Astrocyte (in vitro differentiated cells and primary cell): Measurements from ENCODE around the gene COBL. TPM values are rescaled to one million over a fixed set of nuclear protein-coding genes. Genes with fewer than 3 reads are reported as not detected.
A peak's percentile ranks its signal among the peaks of the same experiment; 100 is the strongest.

ENCODE experiments used
- DNase-seq: peaks from one replicate; pipeline ENCODE4 v3.0.0-alpha.2; 2010; ENCODE audit warnings: low read depth
- FAIRE-seq: peaks from 2 replicates; lab custom pipeline; 2011; peaks lifted over from hg19 to GRCh38; lab: Jason Lieb, UNC
- H2AFZ ChIP-seq: 2 replicates; pipeline ENCODE4 v1.6.0; 2012; ENCODE audit warnings: low read depth, low read length, inconsistent platforms
- H3K27ac ChIP-seq: 2 replicates; pipeline ENCODE4 v1.5.1; 2011; ENCODE audit warnings: low read depth, low read length, inconsistent platforms
- H3K27me3 ChIP-seq: 2 replicates; pipeline ENCODE4 v1.6.0; 2011; ENCODE audit warnings: low read length, inconsistent platforms; ENCODE audit not compliant: insufficient read depth
- H3K36me3 ChIP-seq: 2 replicates; pipeline ENCODE4 v1.5.1; 2011; ENCODE audit warnings: low read length, inconsistent platforms; ENCODE audit not compliant: insufficient read depth
- H3K4me1 ChIP-seq: 2 replicates; pipeline ENCODE4 v1.5.1; 2011; ENCODE audit warnings: low read length, inconsistent platforms; ENCODE audit not compliant: insufficient read depth
- H3K4me2 ChIP-seq: 2 replicates; pipeline ENCODE4 v1.6.0; 2012; ENCODE audit warnings: low read length, inconsistent platforms
- H3K4me3 ChIP-seq: 2 replicates; pipeline ENCODE4 v1.5.1; 2011; ENCODE audit warnings: low read depth, mild to moderate bottlenecking, low read length, inconsistent platforms; ENCODE audit not compliant: insufficient read depth
- H3K79me2 ChIP-seq: 2 replicates; pipeline ENCODE4 v1.6.0; 2012; ENCODE audit warnings: mild to moderate bottlenecking, low read length, inconsistent platforms; ENCODE audit not compliant: insufficient read depth
- H3K9ac ChIP-seq: 2 replicates; pipeline ENCODE4 v1.6.0; 2012; ENCODE audit warnings: mild to moderate bottlenecking, low read length, inconsistent platforms
- H3K9me3 ChIP-seq: 2 replicates; pipeline ENCODE4 v1.5.1; 2012; ENCODE audit warnings: low read depth, mild to moderate bottlenecking, low read length, inconsistent platforms; ENCODE audit not compliant: insufficient read depth
- H4K20me1 ChIP-seq: 2 replicates; pipeline ENCODE4 v1.6.0; 2012; ENCODE audit warnings: low read length, inconsistent platforms; ENCODE audit not compliant: insufficient read depth
- H3K27ac Mint-ChIP-seq: one replicate; pipeline ENCODE4 v1.8.0; 2021; ENCODE audit warnings: mild to moderate bottlenecking, mixed read lengths; ENCODE audit not compliant: unreplicated experiment
- H3K27me3 Mint-ChIP-seq: one replicate; pipeline ENCODE4 v1.8.0; 2021; ENCODE audit warnings: low read depth, mixed read lengths; ENCODE audit not compliant: unreplicated experiment
- H3K36me3 Mint-ChIP-seq: one replicate; pipeline ENCODE4 v1.8.0; 2021; ENCODE audit warnings: low read depth, mixed read lengths; ENCODE audit not compliant: unreplicated experiment
- H3K4me1 Mint-ChIP-seq: one replicate; pipeline ENCODE4 v1.8.0; 2021; ENCODE audit warnings: low read depth, mixed read lengths; ENCODE audit not compliant: unreplicated experiment
- H3K4me3 Mint-ChIP-seq: one replicate; pipeline ENCODE4 v1.8.0; 2021; ENCODE audit warnings: mild to moderate bottlenecking, moderate library complexity, mixed read lengths; ENCODE audit not compliant: unreplicated experiment
- H3K9me3 Mint-ChIP-seq: one replicate; pipeline ENCODE4 v1.8.0; 2021; ENCODE audit warnings: mild to moderate bottlenecking, mixed read lengths; ENCODE audit not compliant: unreplicated experiment
- CTCF ChIP-seq: IDR thresholded peaks from 2 replicates; pipeline ENCODE4 v1.5.1; 2011; ENCODE audit warnings: low read depth, mild to moderate bottlenecking, inconsistent platforms, low read length, moderate library complexity; ENCODE audit not compliant: insufficient read depth
- EZH2 ChIP-seq: IDR thresholded peaks from 2 replicates; pipeline ENCODE4 v1.6.1; 2012; ENCODE audit warnings: mild to moderate bottlenecking, low read length, inconsistent platforms; ENCODE audit not compliant: insufficient read depth
- total RNA-seq: library from RNA; stranded (reverse); gene quantifications from 2 replicates; pipeline ENCODE4 v1.2.1, GENCODE V29; 2021

Gene COBL
- total RNA-seq, 1 donor from 2014 or later, result 6.4 TPM

- FAIRE-seq (no peak), DNase-seq (no peak)
- Histone ChIP-seq H3K27me3 (peaks cover 42% of the 10 kb centered on the region), H3K4me2 (no peak overlapping the region), H3K79me2 (no peaks in the 10 kb centered on the region), H4K20me1 (no peaks in the 10 kb centered on the region), H3K36me3 (no peaks in the 10 kb centered on the region), H2AFZ (no peak overlapping the region), H3K9me3 (no peaks in the 10 kb centered on the region), H3K9ac (no peak overlapping the region), H3K27ac (no peak overlapping the region), H3K4me3 (no peak overlapping the region), H3K4me1 (peaks cover 8% of the 10 kb centered on the region)
- peak overlapping the region; percentile 86 for H3K4me3 Mint-ChIP-seq
- no peak for TF ChIP-seq CTCF
- TF ChIP-seq EZH2, result no peak
- H3K27me3 Mint-ChIP-seq, result peaks cover 28% of the 10 kb centered on the region
- no peak overlapping the region for H3K27ac Mint-ChIP-seq
- peaks cover 2% of the 10 kb centered on the region for H3K4me1 Mint-ChIP-seq
- no peaks in the 10 kb centered on the region for H3K36me3 Mint-ChIP-seq
- no peaks in the 10 kb centered on the region for H3K9me3 Mint-ChIP-seq
Measured at GRCh38 chr7:51317582-51317910, 937 bp upstream of the COBL start.

GRCh38 chr7:51316262-51316665 is 345 bp downstream of the COBL start:
- FAIRE-seq (no peak), DNase-seq (no peak)
- Histone ChIP-seq H3K4me2 (peak overlapping the region; percentile 93), H3K4me1 (peaks cover 8% of the 10 kb centered on the region), H3K79me2 (no peaks in the 10 kb centered on the region), H3K4me3 (peak overlapping the region; percentile 52), H3K9ac (peak overlapping the region; percentile 61), H4K20me1 (no peaks in the 10 kb centered on the region), H3K36me3 (no peaks in the 10 kb centered on the region), H3K9me3 (no peaks in the 10 kb centered on the region), H3K27ac (no peak overlapping the region), H3K27me3 (peaks cover 42% of the 10 kb centered on the region), H2AFZ (peak overlapping the region; percentile 76)
- H3K4me1 Mint-ChIP-seq, result peaks cover 2% of the 10 kb centered on the region
- no peaks in the 10 kb centered on the region for H3K9me3 Mint-ChIP-seq
- H3K4me3 Mint-ChIP-seq, result peak overlapping the region; percentile 90
- H3K27ac Mint-ChIP-seq, result no peak overlapping the region
- no peaks in the 10 kb centered on the region for H3K36me3 Mint-ChIP-seq
- TF ChIP-seq CTCF (no peak), EZH2 (peak; percentile 78)
- H3K27me3 Mint-ChIP-seq, result peaks cover 26% of the 10 kb centered on the region

- Histone ChIP-seq H3K4me1 (peaks cover 8% of the 10 kb centered on the region), H2AFZ (peak overlapping the region; percentile 76), H3K27me3 (peaks cover 42% of the 10 kb centered on the region), H3K9me3 (no peaks in the 10 kb centered on the region), H4K20me1 (no peaks in the 10 kb centered on the region), H3K9ac (peak overlapping the region; percentile 61), H3K4me2 (peak overlapping the region; percentile 93), H3K27ac (no peak overlapping the region), H3K36me3 (no peaks in the 10 kb centered on the region), H3K79me2 (no peaks in the 10 kb centered on the region), H3K4me3 (peak overlapping the region; percentile 52)
- no peak for TF ChIP-seq CTCF
- peak; percentile 91 for TF ChIP-seq EZH2
- peaks cover 22% of the 10 kb centered on the region for H3K27me3 Mint-ChIP-seq
- peak overlapping the region; percentile 62 for H3K27ac Mint-ChIP-seq
- H3K4me3 Mint-ChIP-seq, result peak overlapping the region; percentile 90
- peaks cover 2% of the 10 kb centered on the region for H3K4me1 Mint-ChIP-seq
- no peak for FAIRE-seq
- H3K9me3 Mint-ChIP-seq, result no peaks in the 10 kb centered on the region
- DNase-seq, result peak; percentile 23
- no peaks in the 10 kb centered on the region for H3K36me3 Mint-ChIP-seq
Measured at GRCh38 chr7:51315393-51316261, 982 bp downstream of the COBL start.
